ENCODE measurements around the gene TBC1D10B.

DNA sequence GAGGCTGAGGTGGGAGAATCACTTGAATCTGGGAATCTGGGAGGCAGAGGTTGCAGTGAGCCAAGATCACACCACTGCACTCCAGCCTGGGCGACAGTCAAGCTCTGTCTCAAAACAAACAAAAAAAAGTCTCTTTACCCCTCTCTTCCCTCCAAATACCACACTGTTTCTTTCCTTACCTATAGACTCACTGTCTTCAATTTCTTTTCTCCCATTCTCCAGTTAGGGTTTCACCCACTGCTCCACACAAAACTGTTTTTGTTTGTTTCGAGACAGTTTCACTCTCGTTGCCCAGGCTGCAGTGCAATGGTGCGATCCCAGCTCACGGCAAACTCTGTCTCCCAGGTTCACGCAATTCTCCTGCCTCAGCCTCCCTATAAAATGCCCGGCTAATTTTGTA, 9.1 kb downstream of the TBC1D10B start:
- TF ChIP-seq, protein P1, sequence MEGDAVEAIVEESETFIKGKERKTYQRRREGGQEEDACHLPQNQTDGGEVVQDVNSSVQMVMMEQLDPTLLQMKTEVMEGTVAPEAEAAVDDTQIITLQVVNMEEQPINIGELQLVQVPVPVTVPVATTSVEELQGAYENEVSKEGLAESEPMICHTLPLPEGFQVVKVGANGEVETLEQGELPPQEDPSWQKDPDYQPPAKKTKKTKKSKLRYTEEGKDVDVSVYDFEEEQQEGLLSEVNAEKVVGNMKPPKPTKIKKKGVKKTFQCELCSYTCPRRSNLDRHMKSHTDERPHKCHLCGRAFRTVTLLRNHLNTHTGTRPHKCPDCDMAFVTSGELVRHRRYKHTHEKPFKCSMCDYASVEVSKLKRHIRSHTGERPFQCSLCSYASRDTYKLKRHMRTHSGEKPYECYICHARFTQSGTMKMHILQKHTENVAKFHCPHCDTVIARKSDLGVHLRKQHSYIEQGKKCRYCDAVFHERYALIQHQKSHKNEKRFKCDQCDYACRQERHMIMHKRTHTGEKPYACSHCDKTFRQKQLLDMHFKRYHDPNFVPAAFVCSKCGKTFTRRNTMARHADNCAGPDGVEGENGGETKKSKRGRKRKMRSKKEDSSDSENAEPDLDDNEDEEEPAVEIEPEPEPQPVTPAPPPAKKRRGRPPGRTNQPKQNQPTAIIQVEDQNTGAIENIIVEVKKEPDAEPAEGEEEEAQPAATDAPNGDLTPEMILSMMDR (IDR thresholded peaks at IDR 0.05; ENCODE audit: low read depth, low read length): no peak
- no peak for TF ChIP-seq EZH2phosphoT487 (IDR thresholded peaks at IDR 0.05; ENCODE audit: low read depth)

Data from OCI-LY3 (cell line).